ENCODE results near the gene BZW2.

GRCh38 chr7:16651396-16652239, 5.6 kb downstream of the BZW2 start:
- TF ChIP-seq CTCF (optimal IDR thresholded peaks at IDR 0.05 in 1 of 3, IDR thresholded peaks at IDR 0.05 in 1 of 3, conservative IDR thresholded peaks at IDR 0.05 in 1 of 3; ENCODE audit: extremely low read depth in 1 of 3, insufficient read depth in 2 of 3, low read length in 3 of 3): no peak
- no peak for TF ChIP-seq EZH2 (IDR thresholded peaks at IDR 0.05; ENCODE audit: low read length)
